Measurements from ENCODE around the gene PTPN12.
"Not testable (repeated sequence)": the region's sequence is repeated elsewhere in the genome, so short reads cannot be mapped to it uniquely, and the experiment has no call there.

PTPN12 gene

GRCh38 chr7:77538281-77539212 lies 1.5 kb downstream of the PTPN12 start:
- H3K27me3 ChIP-seq (ENCODE audit: insufficient read depth, poor library complexity, severe bottlenecking), result no peaks in the 10 kb centered on the region
- peak overlapping the region; percentile 91 for H3K27ac ChIP-seq (replicated peaks)
- H3K4me3 ChIP-seq (replicated peaks; ENCODE audit: insufficient read depth, low read length), result peak overlapping the region; percentile 88
- peak; percentile 73 to 94 for DNase-seq (ENCODE audit: low read depth in 1 of 2, low spot score in 1 of 2)
- peak; percentile 76 for TF ChIP-seq SPI1 (IDR thresholded peaks at IDR 0.05; ENCODE audit: borderline replicate concordance, low read depth)
- no peak for TF ChIP-seq CTCF (IDR thresholded peaks at IDR 0.05; ENCODE audit: insufficient read depth, low read length)
- peak; percentile 50; the same call in 1 of the 2 replicates for TF ChIP-seq POLR2AphosphoS5 (IDR thresholded peaks at IDR 0.05; ENCODE audit: low read depth)

- TF ChIP-seq POLR2AphosphoS5 (IDR thresholded peaks at IDR 0.05; ENCODE audit: low read depth), result no peak
- TF ChIP-seq CTCF (IDR thresholded peaks at IDR 0.05; ENCODE audit: insufficient read depth, low read length), result no peak
- no peak for TF ChIP-seq GABPA (IDR thresholded peaks at IDR 0.05; ENCODE audit: low read depth)
- TF ChIP-seq, protein P1, sequence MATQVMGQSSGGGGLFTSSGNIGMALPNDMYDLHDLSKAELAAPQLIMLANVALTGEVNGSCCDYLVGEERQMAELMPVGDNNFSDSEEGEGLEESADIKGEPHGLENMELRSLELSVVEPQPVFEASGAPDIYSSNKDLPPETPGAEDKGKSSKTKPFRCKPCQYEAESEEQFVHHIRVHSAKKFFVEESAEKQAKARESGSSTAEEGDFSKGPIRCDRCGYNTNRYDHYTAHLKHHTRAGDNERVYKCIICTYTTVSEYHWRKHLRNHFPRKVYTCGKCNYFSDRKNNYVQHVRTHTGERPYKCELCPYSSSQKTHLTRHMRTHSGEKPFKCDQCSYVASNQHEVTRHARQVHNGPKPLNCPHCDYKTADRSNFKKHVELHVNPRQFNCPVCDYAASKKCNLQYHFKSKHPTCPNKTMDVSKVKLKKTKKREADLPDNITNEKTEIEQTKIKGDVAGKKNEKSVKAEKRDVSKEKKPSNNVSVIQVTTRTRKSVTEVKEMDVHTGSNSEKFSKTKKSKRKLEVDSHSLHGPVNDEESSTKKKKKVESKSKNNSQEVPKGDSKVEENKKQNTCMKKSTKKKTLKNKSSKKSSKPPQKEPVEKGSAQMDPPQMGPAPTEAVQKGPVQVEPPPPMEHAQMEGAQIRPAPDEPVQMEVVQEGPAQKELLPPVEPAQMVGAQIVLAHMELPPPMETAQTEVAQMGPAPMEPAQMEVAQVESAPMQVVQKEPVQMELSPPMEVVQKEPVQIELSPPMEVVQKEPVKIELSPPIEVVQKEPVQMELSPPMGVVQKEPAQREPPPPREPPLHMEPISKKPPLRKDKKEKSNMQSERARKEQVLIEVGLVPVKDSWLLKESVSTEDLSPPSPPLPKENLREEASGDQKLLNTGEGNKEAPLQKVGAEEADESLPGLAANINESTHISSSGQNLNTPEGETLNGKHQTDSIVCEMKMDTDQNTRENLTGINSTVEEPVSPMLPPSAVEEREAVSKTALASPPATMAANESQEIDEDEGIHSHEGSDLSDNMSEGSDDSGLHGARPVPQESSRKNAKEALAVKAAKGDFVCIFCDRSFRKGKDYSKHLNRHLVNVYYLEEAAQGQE (IDR thresholded peaks at IDR 0.05; ENCODE audit: insufficient replicate concordance, low read depth), result no peak
- no peak for TF ChIP-seq SPI1 (IDR thresholded peaks at IDR 0.05; ENCODE audit: borderline replicate concordance, low read depth)
- Histone ChIP-seq H3K27me3 (ENCODE audit: insufficient read depth, poor library complexity, severe bottlenecking) (no peaks in the 10 kb centered on the region), H3K27ac (replicated peaks) (no peak overlapping the region), H3K4me3 (replicated peaks; ENCODE audit: insufficient read depth, low read length) (no peak overlapping the region)
- DNase-seq (ENCODE audit: low read depth in 1 of 2, low spot score in 1 of 2), result no peak
Measured at GRCh38 chr7:77540402-77540822, 3.3 kb downstream of the PTPN12 start.

DNA sequence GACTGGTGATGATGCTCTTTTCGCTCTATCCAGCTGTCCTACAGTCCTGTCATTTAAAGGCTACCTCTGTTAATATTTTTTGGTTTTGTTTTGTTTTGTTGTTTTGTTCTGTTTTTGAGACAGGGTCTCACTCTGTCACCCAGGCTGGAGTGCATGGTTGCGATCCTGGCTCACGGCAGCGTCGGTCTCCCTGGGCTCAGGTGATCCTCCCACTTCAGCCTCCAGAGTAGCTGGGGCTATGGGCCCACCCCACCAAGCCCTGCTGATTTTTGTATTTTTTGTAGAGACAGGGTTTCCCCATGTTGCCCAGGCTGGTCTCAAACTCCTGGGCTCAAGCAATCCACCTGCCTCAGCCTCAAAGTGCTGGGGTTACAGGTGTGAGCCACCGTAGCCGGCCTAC lies 3.9 kb downstream of the PTPN12 start:
- DNase-seq (ENCODE audit: low read depth in 1 of 2, low spot score in 1 of 2); H3K27ac ChIP-seq (replicated peaks); H3K4me3 ChIP-seq (replicated peaks; ENCODE audit: insufficient read depth, low read length); H3K27me3 ChIP-seq (ENCODE audit: insufficient read depth, poor library complexity, severe bottlenecking): not testable (repeated sequence)

DNA sequence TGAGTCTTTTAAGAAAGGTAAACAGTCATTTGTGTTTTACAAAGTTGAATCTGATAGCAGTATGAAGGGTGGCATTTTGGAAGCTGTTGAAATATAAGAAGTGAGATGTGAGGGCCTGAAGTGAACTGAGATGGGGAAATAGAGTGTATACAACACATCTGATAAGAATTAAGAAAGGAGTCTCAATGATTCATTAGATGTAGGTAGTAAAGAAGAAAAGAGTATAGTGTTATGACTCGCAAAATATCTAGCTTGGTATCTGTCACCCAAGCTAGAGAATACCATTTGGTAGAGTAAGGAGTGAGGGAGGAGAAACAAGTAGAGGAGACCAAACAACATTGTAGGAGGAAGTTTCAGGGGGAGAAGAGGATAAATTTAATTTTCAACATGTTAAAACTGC lies 5.3 kb downstream of the PTPN12 start:
- no peaks in the 10 kb centered on the region for H3K27me3 ChIP-seq (ENCODE audit: insufficient read depth, poor library complexity, severe bottlenecking)
- H3K4me3 ChIP-seq (replicated peaks; ENCODE audit: insufficient read depth, low read length), result no peak overlapping the region
- TF ChIP-seq SPI1 (IDR thresholded peaks at IDR 0.05; ENCODE audit: borderline replicate concordance, low read depth) (no peak), CTCF (IDR thresholded peaks at IDR 0.05; ENCODE audit: insufficient read depth, low read length) (no peak), POLR2AphosphoS5 (IDR thresholded peaks at IDR 0.05; ENCODE audit: low read depth) (no peak), GABPA (IDR thresholded peaks at IDR 0.05; ENCODE audit: low read depth) (no peak)
- TF ChIP-seq, protein P1 (IDR thresholded peaks at IDR 0.05; ENCODE audit: insufficient replicate concordance, low read depth), result no peak
- H3K27ac ChIP-seq (replicated peaks), result no peak overlapping the region
- no peak for DNase-seq (ENCODE audit: low read depth in 1 of 2, low spot score in 1 of 2)
